H1 (cell line): Measurements from ENCODE around the gene PAGE4. TPM values are rescaled to one million over a fixed set of nuclear protein-coding genes. Genes with fewer than 3 reads are reported as not detected.

Experiments
- CTCF ChIA-PET: fragments of 300-600 bp; sonication (Branson Sonifier 250); formaldehyde crosslinking; loops from one replicate; lab custom pipeline; 2021; ENCODE audit not compliant: partially characterized antibody; lab: Charles Lee
- POLR2A ChIA-PET: fragments of 300-600 bp; sonication (Branson Sonifier 250); formaldehyde crosslinking; loops from one replicate; lab custom pipeline; 2021; ENCODE audit warnings: inconsistent platforms; ENCODE audit not compliant: partially characterized antibody; lab: Charles Lee
- DNase-seq, 2 experiments: peaks; one replicate each; pipeline versions ENCODE4 v3.0.0 to v3.0.0-alpha.2; 2010 to 2022; ENCODE audit warnings: low spot score in 2 of 2, low read depth in 1 of 2, mixed read lengths in 1 of 2
- FAIRE-seq: peaks from 2 replicates; lab custom pipeline; 2011; peaks lifted over from hg19 to GRCh38; lab: Jason Lieb, UNC
- H2AFZ ChIP-seq: 2 replicates; pipeline ENCODE4 v1.8.1; 2012; ENCODE audit warnings: low read length, inconsistent platforms
- H2AK5ac ChIP-seq: 2 replicates; pipeline ENCODE4 v1.6.1; 2013; ENCODE audit warnings: low read depth, low read length
- H2BK120ac ChIP-seq: replicated peaks from 2 replicates; pipeline ENCODE3; 2013; ENCODE audit warnings: low read depth, low read length, inconsistent platforms
- H2BK12ac ChIP-seq: 2 replicates; pipeline ENCODE4 v1.6.1; 2013; ENCODE audit warnings: low read depth, low read length
- H2BK15ac ChIP-seq: 2 replicates; pipeline ENCODE4 v1.6.1; 2013; ENCODE audit warnings: low read length
- H2BK20ac ChIP-seq: 2 replicates; pipeline ENCODE4 v1.6.1; 2013; ENCODE audit warnings: low read length
- H2BK5ac ChIP-seq: 2 replicates; pipeline ENCODE4 v1.6.1; 2013; ENCODE audit warnings: low read depth, low read length
- H3K14ac ChIP-seq: 2 replicates; pipeline ENCODE4 v1.6.1; 2013; ENCODE audit warnings: inconsistent platforms; ENCODE audit not compliant: insufficient read length
- H3K18ac ChIP-seq: 2 replicates; pipeline ENCODE4 v1.6.1; 2013; ENCODE audit warnings: low read length; ENCODE audit errors: extremely low read depth
- H3K23ac ChIP-seq: 2 replicates; pipeline ENCODE4 v1.6.1; 2013; ENCODE audit warnings: inconsistent platforms; ENCODE audit not compliant: insufficient read length
- H3K23me2 ChIP-seq: 2 replicates; pipeline ENCODE4 v1.6.1; 2013; ENCODE audit warnings: low read depth, low read length
- H3K27ac ChIP-seq: 2 replicates; pipeline ENCODE4 v1.6.1; 2011; ENCODE audit warnings: low read depth, low read length, inconsistent platforms
- H3K27me3 ChIP-seq, 4 experiments: replicated peaks in 1 of 4; 1 replicate in 1 of 4; 2 replicates in 3 of 4; pipeline versions ENCODE4 v1.6.1 to v1.8.1; 2011 to 2013; ENCODE audit warnings: low read length in 3 of 4, mild to moderate bottlenecking in 3 of 4, inconsistent platforms in 2 of 4, mixed read lengths in 2 of 4, moderate library complexity in 1 of 4; ENCODE audit not compliant: control insufficient read depth in 3 of 4, insufficient read depth in 3 of 4; ENCODE audit errors: extremely low read depth in 1 of 4
- H3K36me3 ChIP-seq, 4 experiments: 2 replicates each; pipeline versions ENCODE4 v1.6.1 to v1.8.1; 2011 to 2013; ENCODE audit warnings: mild to moderate bottlenecking in 4 of 4, low read length in 3 of 4, moderate library complexity in 2 of 4, control low read depth in 1 of 4, inconsistent platforms in 1 of 4; ENCODE audit not compliant: insufficient read depth in 4 of 4, control insufficient read depth in 2 of 4
- H3K4ac ChIP-seq: replicated peaks from 2 replicates; pipeline ENCODE3; 2013; ENCODE audit warnings: low read length, low read depth, mixed read lengths, inconsistent platforms; ENCODE audit not compliant: insufficient read length
- H3K4me1 ChIP-seq, 4 experiments: replicated peaks in 1 of 4; 1 replicate in 1 of 4; 2 replicates in 3 of 4; pipeline versions ENCODE4 v1.6.1 to v1.8.1; 2011 to 2013; ENCODE audit warnings: low read length in 3 of 4, inconsistent platforms in 2 of 4, mixed read lengths in 1 of 4; ENCODE audit not compliant: insufficient read depth in 4 of 4, control insufficient read depth in 3 of 4
- H3K4me2 ChIP-seq, 2 experiments: 2 replicates each; pipeline versions ENCODE4 v1.6.1 to v1.8.1; 2011 to 2013; ENCODE audit warnings: low read depth in 2 of 2, low read length in 2 of 2, control low read depth in 1 of 2, inconsistent platforms in 1 of 2, mild to moderate bottlenecking in 1 of 2; ENCODE audit not compliant: insufficient read depth in 1 of 2
- H3K4me3 ChIP-seq, 4 experiments: fragments of 200-600, 300-600 bp in 1 of 4; sonication (generic), shearing (Covaris generic), sonication (Bioruptor Twin) in 1 of 4; 2 replicates each; pipeline versions ENCODE4 v1.5.1 to v1.8.1; 2011 to 2016; ENCODE audit warnings: low read length in 4 of 4, low read depth in 3 of 4, control low read depth in 2 of 4, inconsistent platforms in 2 of 4, mild to moderate bottlenecking in 2 of 4, mixed read lengths in 1 of 4, moderate library complexity in 1 of 4; ENCODE audit not compliant: insufficient read depth in 2 of 4; ENCODE audit errors: extremely low read depth in 1 of 4
- H3K56ac ChIP-seq: replicated peaks from 2 replicates; pipeline ENCODE3; 2013; ENCODE audit warnings: low read depth, mild to moderate bottlenecking, mixed read lengths, low read length, inconsistent platforms; ENCODE audit not compliant: insufficient read length
- H3K79me1 ChIP-seq: 2 replicates; pipeline ENCODE4 v1.6.1; 2013; ENCODE audit warnings: low read depth, low read length, control low read depth
- H3K79me2 ChIP-seq, 2 experiments: 2 replicates each; pipeline versions ENCODE4 v1.6.1 to v1.8.1; 2012 to 2013; ENCODE audit warnings: low read length in 2 of 2, mild to moderate bottlenecking in 2 of 2, inconsistent platforms in 1 of 2; ENCODE audit not compliant: insufficient read depth in 2 of 2, control insufficient read depth in 1 of 2
- H3K9ac ChIP-seq, 4 experiments: replicated peaks in 1 of 4; 1 replicate in 1 of 4; 2 replicates in 3 of 4; pipeline versions ENCODE4 v1.6.1 to v1.8.1; 2011 to 2013; ENCODE audit warnings: low read depth in 3 of 4, low read length in 3 of 4, control low read depth in 2 of 4, mild to moderate bottlenecking in 2 of 4, moderate library complexity in 2 of 4, inconsistent platforms in 1 of 4; ENCODE audit errors: extremely low read depth in 1 of 4
- H3K9me3 ChIP-seq, 2 experiments: 2 replicates each; pipeline versions ENCODE4 v1.6.1 to v1.8.1; 2012 to 2013; ENCODE audit warnings: mild to moderate bottlenecking in 2 of 2, moderate library complexity in 2 of 2, control low read depth in 1 of 2, inconsistent platforms in 1 of 2, low read depth in 1 of 2, low read length in 1 of 2, mixed read lengths in 1 of 2; ENCODE audit not compliant: insufficient read depth in 2 of 2
- H4K20me1 ChIP-seq, 2 experiments: replicated peaks in 1 of 2; 2 replicates each; pipeline versions ENCODE3 to v1.8.1; 2011 to 2013; ENCODE audit warnings: inconsistent platforms in 2 of 2, low read length in 2 of 2, mild to moderate bottlenecking in 1 of 2; ENCODE audit not compliant: insufficient read depth in 2 of 2, control insufficient read depth in 1 of 2
- H4K5ac ChIP-seq: 2 replicates; pipeline ENCODE4 v1.6.1; 2013; ENCODE audit warnings: low read length, low read depth, mixed read lengths, inconsistent platforms; ENCODE audit not compliant: insufficient read length
- H4K8ac ChIP-seq: 2 replicates; pipeline ENCODE4 v1.8.0; 2013; ENCODE audit warnings: mild to moderate bottlenecking, moderate library complexity, low read length, inconsistent platforms; ENCODE audit not compliant: insufficient read depth; ENCODE audit errors: extremely low read depth
- H4K91ac ChIP-seq: replicated peaks from 2 replicates; pipeline ENCODE3; 2013; ENCODE audit warnings: low read length, mixed read lengths, inconsistent platforms; ENCODE audit not compliant: insufficient read length
- ATF2 ChIP-seq: IDR thresholded peaks from 2 replicates; pipeline ENCODE4 v1.6.1; 2012; ENCODE audit warnings: low read length, inconsistent platforms
- BCL11A ChIP-seq, 2 experiments: IDR thresholded peaks; one replicate each; pipeline ENCODE4 v1.6.1; 2011; ENCODE audit warnings: low read depth in 2 of 2, low read length in 2 of 2, mild to moderate bottlenecking in 2 of 2
- NRF1 ChIP-seq: IDR thresholded peaks from 2 replicates; pipeline ENCODE4 v1.6.1; 2011; ENCODE audit warnings: mild to moderate bottlenecking, low read depth, low read length, improper control_type of control experiment
- SIX5 ChIP-seq: IDR thresholded peaks from 2 replicates; pipeline ENCODE4 v1.6.1; 2011; ENCODE audit warnings: mild to moderate bottlenecking, low read depth, low read length
- SUZ12 ChIP-seq: fragments of 200-600 bp; sonication (generic); IDR thresholded peaks from 2 replicates; pipeline ENCODE4 v1.6.1; 2012; ENCODE audit warnings: mild to moderate bottlenecking, inconsistent platforms, low read length, moderate library complexity, mixed read lengths
- TAF1 ChIP-seq: IDR thresholded peaks from 2 replicates; pipeline ENCODE4 v1.6.1; 2011; ENCODE audit warnings: mild to moderate bottlenecking, low read depth, low read length
- WGBS, 2 experiments: shearing (Covaris generic) in 1 of 2; methylation state at CpG; one replicate each; pipeline versions ENCODE4 v1.1.6 to v1.1.7; 2013 to 2015; ENCODE audit warnings: low lambda C conversion rate in 2 of 2, mixed read lengths in 2 of 2, inconsistent platforms in 1 of 2, low coverage in 1 of 2, missing lambda C conversion rate in 1 of 2; ENCODE audit not compliant: insufficient replicate concordance in 2 of 2, insufficient coverage in 1 of 2, insufficient read length in 1 of 2; ENCODE audit errors: extremely low coverage in 1 of 2, missing lambda C conversion rate in 1 of 2; 5-methylcytosine and 5-hydroxymethylcytosine counted together
- polyA plus RNA-seq, 7 experiments: library from polyadenylated mRNA; depleted of rRNA in 3 of 7; stranded (reverse) in 5 of 7; unstranded in 2 of 7; fragments of >200 nt in 5 of 7; fragments of 200-250 nt in 2 of 7; gene quantifications; 1 replicate in 5 of 7; 2 replicates in 1 of 7; 4 replicates in 1 of 7; pipeline versions ENCODE4 v1.2.1 to v1.2.3, GENCODE V29; 2011 to 2013; ENCODE audit warnings: missing spikeins in 2 of 7, mixed read lengths in 2 of 7
- total RNA-seq: library from RNA; stranded (reverse); fragmentation: NEBNext Ultra II Directional; extraction: Animal tissue kit (Norgen Biotek cat#: 25700); gene quantifications from 2 replicates; pipeline ENCODE4 v1.2.1, GENCODE V29; 2021

The PAGE4 gene
- total and polyA plus RNA-seq, 2 of the 8 experiments (the other 6 are each of a cell fraction or from before 2014, with no cell fraction given): 0.53 TPM; not detected in 1

GRCh38 chrX:49842621-49843020 lies 13.5 kb downstream of the PAGE4 start (continued):
- no peak for TF ChIP-seq NRF1

- no peaks in the 10 kb centered on the region for H3K9me3 ChIP-seq
- H3K79me1 ChIP-seq: no peaks in the 10 kb centered on the region
- no peak overlapping the region for H2BK20ac ChIP-seq
- no peaks in the 10 kb centered on the region for H3K79me2 ChIP-seq
- H3K27ac ChIP-seq: no peak overlapping the region
- H3K14ac ChIP-seq: no peak overlapping the region
- H2BK5ac ChIP-seq: no peak overlapping the region
- H3K27me3 ChIP-seq: no peaks in the 10 kb centered on the region
- H4K8ac ChIP-seq: no peak overlapping the region
- no peak overlapping the region for H4K5ac ChIP-seq
- no peaks in the 10 kb centered on the region for H3K23me2 ChIP-seq
- no peaks in the 10 kb centered on the region for H3K4me1 ChIP-seq
- no peak overlapping the region for H3K4ac ChIP-seq
- H3K36me3 ChIP-seq: no peaks in the 10 kb centered on the region
- no peak overlapping the region for H4K91ac ChIP-seq
- CTCF ChIA-PET: no interaction called here
- H2BK15ac ChIP-seq: no peak overlapping the region
- no peak overlapping the region for H2AK5ac ChIP-seq
- no peak overlapping the region for H3K18ac ChIP-seq
- no peak overlapping the region for H3K23ac ChIP-seq
- FAIRE-seq (no peak), DNase-seq (no peak)
- no peak overlapping the region for H3K4me2 ChIP-seq
- H2BK12ac ChIP-seq: no peak overlapping the region
- no peak overlapping the region for H2BK120ac ChIP-seq
- no peak overlapping the region for H2AFZ ChIP-seq
- H3K56ac ChIP-seq: no peak overlapping the region
- no peak overlapping the region for H3K9ac ChIP-seq
- POLR2A ChIA-PET: no interaction called here
- no peaks in the 10 kb centered on the region for H4K20me1 ChIP-seq
- 76% methylated on average over 8 of the region's 8 CpGs; no CpG with 5 or more reads in 1 of the 2 experiments for WGBS, 2 experiments
- H3K4me3 ChIP-seq: no peak overlapping the region
- TF ChIP-seq SUZ12: no peak
- no peak for TF ChIP-seq ATF2
- TF ChIP-seq TAF1: no peak
- TF ChIP-seq SIX5: no peak
- no peak for TF ChIP-seq BCL11A (IDR thresholded peaks at IDR 0.05; ENCODE audit: low read depth in 2 of 2, low read length in 2 of 2)
Observed at GRCh38 chrX:49844611-49845010, 15.5 kb downstream of the PAGE4 start.
